ENCODE measurements around the gene DUS2.

DUS2 gene

GRCh38 chr16:68047987-68048386, 24.9 kb downstream of the DUS2 start:
- no peak for DNase-seq

- no peak for DNase-seq
Measured at GRCh38 chr16:68049449-68049848, 26.4 kb downstream of the DUS2 start.

GRCh38 chr16:68055395-68055794, 32.3 kb downstream of the DUS2 start:
- DNase-seq = no peak

- DNase-seq = no peak
Measured at GRCh38 chr16:68059804-68060203, 36.7 kb downstream of the DUS2 start.

- no peak for DNase-seq
Measured at GRCh38 chr16:68061396-68061795, 38.3 kb downstream of the DUS2 start.

- no peak for DNase-seq
Measured at GRCh38 chr16:68062910-68063393, 39.9 kb downstream of the DUS2 start.

- peak; percentile 86 for DNase-seq
Measured at GRCh38 chr16:68064791-68065365, 41.8 kb downstream of the DUS2 start.

GRCh38 chr16:68065716-68066305, 42.7 kb downstream of the DUS2 start:
- DNase-seq = peak; percentile 81

GRCh38 chr16:68066763-68067162, 43.7 kb downstream of the DUS2 start:
- DNase-seq = no peak

- no peak for DNase-seq
Measured at GRCh38 chr16:68068926-68069325, 45.8 kb downstream of the DUS2 start.

GRCh38 chr16:68069511-68070248, 46.6 kb downstream of the DUS2 start:
- no peak for DNase-seq

- no peak for DNase-seq
Measured at GRCh38 chr16:68070249-68070730, 47.2 kb downstream of the DUS2 start.

GRCh38 chr16:68070806-68071517, 47.9 kb downstream of the DUS2 start:
- no peak for DNase-seq

- DNase-seq = no peak
Measured at GRCh38 chr16:68071518-68071901, 48.4 kb downstream of the DUS2 start.

- peak; percentile 48 for DNase-seq
Measured at GRCh38 chr16:68072038-68072695, 49.1 kb downstream of the DUS2 start.

- no peak for DNase-seq
Measured at GRCh38 chr16:68073902-68074760, 51.0 kb downstream of the DUS2 start.

- no peak for DNase-seq
Measured at GRCh38 chr16:68074850-68075555, 51.9 kb downstream of the DUS2 start.

- no peak for DNase-seq
Measured at GRCh38 chr16:68075980-68076379, 52.9 kb downstream of the DUS2 start.

GRCh38 chr16:68076560-68076959, 53.5 kb downstream of the DUS2 start:
- DNase-seq = no peak

- no peak for DNase-seq
Measured at GRCh38 chr16:68077866-68078700, 55.0 kb downstream of the DUS2 start.
